GM18868 (cell line): ENCODE data around the gene CDCA8.
"Not testable (repeated sequence)": the region's sequence is repeated elsewhere in the genome, so short reads cannot be mapped to it uniquely, and the experiment has no call there.

Experiments
- ATAC-seq: cut with Tn5 transposase; IDR thresholded peaks from one replicate; pipeline ENCODE4 v1.9.1; 2021; ENCODE audit warnings: mild to moderate bottlenecking, moderate library complexity; ENCODE audit not compliant: unreplicated experiment

CDCA8 gene

DNA sequence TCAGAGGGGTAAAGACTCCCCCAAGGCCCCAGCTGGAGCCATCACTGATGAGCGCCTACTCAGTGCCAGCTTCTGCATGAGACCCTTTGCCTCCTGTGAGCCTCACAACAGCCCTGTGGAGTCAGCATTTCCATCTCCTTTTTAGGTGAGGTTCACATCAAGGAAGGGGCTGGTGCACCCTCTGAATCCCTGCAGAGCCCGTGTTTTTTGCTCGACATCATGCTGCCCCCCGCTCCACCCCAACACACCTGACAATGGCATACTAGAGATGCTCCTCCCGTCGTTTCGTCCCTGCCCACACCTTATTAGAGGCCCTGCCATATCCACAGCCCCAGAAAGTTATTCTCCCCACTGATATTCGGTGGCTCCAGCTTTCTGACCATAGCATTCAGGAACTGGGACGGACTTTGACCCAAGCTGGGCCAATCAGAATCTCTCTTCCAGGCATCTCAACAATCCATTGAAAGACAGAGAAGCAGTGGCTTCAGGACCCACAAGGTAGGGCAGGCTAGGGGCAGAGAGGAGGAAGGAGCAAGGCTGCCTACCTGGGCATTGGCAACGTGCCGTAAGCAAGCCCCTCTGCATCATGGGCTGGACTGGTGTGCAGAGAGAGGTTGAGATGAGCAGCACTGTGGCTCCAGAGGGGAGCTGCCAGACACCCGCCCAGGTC lies 39.9 kb downstream of the CDCA8 start:
- no peak for ATAC-seq

DNA sequence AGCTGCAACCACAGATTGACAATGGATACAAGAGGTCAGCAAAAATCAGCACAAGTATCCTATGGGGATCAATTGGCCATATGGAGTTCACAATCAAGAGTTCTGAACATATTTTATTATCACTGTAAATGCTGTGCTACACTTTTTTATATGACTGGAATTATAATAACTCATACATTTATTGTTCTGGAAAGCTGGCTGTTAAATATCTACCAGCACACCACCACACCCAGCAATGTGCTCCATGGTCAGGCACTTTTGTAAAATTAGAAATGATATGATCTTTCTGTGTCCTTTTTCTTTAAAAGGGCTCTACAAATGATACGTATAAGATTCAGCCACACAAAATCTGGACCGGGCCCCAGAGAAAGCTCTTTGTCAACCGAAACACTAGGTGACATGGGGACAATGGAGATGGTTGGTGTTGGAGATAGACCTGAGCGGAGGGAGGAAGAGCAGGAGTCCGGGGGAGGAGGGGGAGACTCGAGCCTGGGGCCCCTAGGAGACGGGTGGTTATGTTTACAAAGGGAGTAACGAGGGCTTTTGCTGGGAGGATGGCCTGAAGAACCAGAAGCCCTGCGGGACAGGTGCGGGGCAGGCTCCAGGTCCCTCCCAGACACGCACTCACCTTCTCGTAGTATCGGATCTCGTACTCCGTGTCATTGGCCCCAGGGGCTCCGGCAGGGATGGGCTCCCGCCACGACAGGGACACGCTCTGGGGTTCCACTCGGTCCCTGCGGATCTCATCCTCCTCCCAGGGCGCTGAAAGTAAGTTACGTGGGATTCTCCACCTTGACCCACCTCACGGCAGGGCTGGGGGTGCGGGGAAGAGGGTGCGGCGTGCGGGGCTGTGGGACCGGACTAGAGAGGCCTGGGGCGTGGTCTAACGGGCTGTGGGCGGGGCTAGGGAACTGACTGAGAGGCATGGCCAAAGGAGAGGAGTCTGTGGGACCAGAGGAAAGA lies 42.6 kb downstream of the CDCA8 start:
- no peak for ATAC-seq

DNA sequence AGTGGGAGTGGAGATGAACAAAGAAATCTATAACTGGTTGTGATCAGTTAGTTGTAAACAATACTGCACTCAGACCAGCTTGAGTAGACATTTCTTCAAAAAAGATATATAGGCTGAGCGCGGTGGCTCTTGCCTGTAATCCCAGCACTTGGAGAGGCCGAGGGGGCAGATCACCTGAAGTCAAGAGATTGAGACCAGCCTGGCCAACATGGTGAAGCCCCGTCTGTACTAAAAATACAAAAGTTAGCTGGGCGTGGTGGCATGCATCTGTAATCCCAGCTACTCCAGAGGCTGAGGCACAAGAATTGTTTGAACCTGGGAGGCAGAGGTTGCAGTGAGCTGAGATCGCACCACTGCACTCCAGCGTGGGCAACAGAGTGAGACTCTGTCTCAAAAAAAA lies 45.7 kb downstream of the CDCA8 start:
- ATAC-seq = not testable (repeated sequence)

DNA sequence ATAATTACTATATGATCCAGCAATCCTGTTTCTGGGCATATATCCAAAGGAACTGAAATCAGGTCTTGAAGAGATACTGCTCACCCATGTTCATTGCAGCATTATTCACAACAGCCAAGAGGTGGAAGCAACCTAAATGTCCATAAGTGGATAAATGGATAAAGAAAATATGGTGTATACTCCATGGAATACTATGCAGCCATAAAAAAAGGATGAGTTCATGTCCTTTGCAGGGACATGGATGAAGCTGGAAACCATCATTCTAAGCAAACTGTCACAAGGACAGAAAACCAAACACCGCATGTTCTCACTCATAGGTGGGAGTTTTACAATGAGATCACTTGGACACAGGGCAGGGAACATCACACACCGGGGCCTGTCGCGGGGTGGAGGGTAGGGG lies 46.3 kb downstream of the CDCA8 start:
- ATAC-seq = not testable (repeated sequence)

DNA sequence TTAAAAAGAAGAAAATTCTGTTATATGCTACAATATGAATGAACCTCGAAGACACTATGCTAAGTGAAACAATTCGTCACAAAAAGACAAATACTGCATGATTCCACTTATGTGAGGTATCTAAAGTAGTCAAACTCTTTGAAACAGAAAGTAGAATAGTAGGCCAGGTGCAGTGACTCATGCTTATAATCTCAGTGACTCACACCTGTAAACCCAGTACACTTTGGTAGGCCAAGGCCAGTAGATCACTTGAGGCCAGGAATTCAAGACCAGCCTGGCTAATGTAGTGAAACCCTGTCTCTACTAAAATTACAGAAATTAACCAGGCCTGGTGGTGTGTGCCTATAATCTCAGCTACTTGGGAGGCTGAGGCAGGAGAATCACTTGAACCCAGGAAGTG lies 46.9 kb downstream of the CDCA8 start:
- no peak for ATAC-seq

DNA sequence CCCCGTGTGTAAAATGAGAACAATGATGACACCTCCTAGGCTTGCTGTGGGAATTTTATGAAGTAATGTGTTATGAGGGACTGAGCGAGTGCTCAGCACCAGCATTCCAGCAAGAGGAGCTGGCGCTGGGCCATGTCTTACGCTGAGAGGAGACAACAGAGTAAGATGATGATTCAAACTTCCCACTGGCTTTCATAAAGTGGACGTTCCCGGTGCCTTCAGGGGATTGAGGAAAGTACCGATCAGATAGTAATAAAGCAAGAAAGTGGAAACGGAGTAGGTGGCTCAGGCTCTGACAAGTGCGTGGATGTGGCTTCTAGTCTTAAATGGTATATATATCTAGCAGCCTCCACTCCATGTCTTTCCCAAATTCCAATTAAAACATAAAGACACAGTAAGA lies 48.8 kb downstream of the CDCA8 start:
- ATAC-seq = no peak

DNA sequence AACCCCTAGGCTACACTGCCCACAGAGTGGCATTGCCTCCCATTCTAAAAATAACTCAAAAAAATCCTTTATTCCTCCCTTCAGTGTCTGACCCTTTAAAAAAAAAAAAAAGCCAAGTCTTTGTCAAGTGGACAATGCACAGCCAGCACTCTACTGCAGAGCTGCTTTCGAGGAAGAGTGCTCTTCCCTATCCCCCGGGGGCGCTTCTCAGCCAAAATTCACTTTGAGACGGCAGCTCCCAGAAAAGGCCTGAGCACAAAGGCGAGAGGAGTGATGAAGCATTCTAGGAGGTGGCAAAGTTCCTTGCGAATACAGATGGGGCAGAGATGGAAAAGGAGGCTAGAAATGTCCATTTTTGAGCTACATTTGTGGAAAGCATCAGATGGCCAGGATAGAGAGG lies 49.3 kb downstream of the CDCA8 start:
- no peak for ATAC-seq

DNA sequence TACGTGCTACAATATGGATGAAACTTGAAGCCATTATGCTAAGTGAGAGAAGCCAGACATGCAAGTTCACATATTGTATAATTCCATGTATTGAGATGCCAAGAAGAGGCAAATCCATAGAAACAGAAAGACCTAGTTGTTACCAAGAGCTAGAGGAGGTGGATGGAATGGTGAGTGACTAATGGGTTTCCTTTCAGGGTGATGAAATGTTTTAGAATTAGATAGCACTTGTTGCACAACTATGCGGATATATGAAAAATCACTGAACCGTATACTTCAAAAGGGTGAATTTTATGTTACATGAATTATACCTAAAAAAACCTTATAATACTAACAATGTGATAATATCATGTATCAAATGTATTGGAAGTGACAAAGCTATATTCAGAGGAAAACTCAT lies 54.5 kb downstream of the CDCA8 start:
- ATAC-seq = no peak

DNA sequence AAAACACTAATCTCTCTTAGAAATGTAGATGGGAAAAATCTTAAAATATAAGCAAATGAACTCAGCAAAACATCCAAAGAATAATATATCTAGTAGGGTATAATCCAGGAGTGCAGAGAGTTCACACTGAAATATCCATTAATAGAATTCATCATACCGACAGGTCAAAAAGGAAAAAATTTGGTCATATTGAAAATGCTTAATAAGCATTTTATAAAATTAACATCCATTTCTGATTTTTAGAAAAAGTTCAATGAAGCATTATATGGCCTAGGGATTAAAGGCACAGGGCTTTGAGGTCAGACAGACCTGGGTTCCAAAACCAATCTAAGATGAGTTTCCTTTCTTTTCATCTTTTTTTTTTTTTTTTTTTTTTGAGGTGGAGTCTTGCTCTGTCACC lies 56.2 kb downstream of the CDCA8 start:
- ATAC-seq = no peak

DNA sequence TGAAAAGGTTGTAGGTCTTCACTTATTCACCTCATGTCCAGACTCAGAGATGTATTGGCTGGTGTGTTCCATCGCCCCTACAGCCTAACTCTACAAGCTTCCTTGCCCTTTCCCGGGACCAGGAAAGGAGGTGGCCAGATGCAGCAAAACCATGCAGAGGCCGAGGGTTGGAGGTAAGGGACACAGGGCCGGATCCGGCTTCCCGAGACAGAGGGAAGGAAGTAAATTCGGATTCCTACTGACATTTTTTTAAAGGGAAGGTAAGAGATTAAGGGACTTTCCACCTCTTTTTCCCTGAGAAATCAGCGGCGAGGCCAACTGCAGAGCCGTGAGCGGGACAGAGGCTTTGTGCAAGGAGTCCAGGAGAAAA lies 59.9 kb downstream of the CDCA8 start:
- no peak for ATAC-seq

DNA sequence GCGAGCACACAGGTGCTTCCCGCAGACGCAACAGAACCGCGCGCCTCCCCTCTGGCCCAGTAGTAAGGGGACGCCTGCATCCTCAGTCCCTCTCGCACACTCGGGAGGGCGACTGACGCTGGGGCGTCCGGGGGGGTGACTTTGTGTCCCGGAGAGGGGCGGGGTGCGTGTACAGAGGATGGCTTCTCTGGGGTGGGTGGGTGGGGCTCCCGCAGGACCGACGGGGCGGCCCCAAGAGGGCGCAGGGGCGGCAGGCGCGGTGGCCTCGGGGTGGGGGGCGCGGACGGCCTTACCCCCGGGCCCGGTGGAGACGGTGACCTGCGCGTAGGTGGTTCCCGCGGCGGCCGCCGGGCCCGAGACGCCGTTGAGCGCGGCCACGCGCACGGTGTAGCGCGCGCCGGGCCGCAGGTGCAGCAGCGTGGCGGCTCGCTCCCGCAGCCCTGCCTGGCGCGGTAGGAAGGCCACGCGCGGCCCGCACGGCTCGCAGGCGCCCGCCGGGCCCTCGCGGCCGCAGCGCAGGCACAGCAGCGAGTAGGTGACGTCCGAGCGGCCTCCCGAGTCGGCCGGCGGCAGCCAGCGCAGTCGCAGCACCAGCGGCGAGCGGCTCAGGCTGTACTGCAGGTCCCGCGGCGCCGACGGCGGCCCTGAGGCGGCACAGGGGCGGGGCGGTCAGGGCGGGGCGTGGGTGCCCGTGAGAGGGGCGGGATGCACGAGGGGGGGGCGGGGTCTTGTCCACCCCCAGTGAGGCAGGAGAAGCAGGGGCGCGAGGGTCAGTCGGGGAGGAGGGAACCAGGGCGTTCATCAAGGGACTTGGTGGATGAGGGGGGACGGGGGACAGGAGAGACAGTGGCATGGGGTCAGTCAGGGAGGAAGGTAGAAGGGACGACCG lies 60.5 kb downstream of the CDCA8 start:
- no peak for ATAC-seq

DNA sequence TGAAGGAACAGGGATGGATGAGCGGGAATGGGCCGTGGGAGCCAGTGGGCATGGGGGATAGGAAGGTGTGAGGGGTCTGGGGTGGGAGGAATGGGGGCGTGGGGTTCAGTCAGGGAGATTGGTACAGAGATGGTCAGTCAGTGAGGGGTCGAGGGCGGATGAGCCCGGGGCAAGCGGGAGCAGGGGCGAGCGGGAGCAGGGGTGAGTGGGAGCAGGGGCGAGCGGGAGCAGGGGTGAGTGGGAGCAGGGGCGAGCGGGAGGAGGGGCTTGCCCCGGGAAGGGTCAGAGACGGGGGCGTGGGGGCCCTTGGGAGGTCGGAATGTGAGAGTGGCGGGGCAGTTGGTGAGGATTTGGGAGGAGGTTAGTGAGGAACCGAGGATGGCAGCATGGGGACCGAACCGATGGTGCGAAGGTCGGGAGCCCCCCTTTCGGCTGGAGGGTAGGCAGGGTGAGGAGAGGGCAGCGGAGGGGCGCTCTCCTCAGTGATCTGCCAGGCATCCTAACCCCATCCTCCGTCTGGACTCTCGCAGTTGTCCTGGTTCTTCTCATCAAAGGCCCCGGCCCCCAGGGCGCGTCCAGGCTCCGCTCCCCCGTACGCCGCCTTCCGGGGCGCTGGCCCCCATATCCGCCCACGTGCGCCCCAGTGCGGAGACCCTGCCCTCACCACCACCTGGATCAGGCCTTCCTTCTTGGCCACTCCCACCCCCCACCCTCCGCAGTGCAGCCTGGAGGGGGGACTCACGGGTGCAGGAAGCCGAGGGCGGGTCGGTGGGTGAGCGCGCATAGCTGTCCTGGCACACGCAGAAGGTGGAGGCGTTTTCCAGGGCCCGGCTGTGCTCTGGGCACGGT lies 61.4 kb downstream of the CDCA8 start:
- ATAC-seq = no peak

DNA sequence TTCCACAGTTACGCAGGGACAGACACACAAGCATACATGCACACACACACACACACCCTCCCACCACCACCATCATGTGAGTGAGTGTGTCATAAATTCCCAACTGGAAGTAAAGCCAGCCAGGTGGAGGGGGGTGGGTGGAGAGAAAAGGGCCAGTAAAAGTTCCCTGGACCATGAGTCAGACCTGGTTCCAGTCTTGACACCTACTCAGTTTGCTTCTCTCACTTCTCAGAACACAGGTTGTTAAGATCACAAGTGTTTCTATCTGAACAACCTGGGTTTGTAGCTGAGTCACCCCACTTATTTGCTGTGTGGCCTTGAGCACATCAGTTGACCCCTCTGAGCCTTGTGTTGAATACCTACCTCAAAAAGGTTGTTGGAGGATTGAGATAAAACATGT lies 63.0 kb downstream of the CDCA8 start:
- no peak for ATAC-seq

DNA sequence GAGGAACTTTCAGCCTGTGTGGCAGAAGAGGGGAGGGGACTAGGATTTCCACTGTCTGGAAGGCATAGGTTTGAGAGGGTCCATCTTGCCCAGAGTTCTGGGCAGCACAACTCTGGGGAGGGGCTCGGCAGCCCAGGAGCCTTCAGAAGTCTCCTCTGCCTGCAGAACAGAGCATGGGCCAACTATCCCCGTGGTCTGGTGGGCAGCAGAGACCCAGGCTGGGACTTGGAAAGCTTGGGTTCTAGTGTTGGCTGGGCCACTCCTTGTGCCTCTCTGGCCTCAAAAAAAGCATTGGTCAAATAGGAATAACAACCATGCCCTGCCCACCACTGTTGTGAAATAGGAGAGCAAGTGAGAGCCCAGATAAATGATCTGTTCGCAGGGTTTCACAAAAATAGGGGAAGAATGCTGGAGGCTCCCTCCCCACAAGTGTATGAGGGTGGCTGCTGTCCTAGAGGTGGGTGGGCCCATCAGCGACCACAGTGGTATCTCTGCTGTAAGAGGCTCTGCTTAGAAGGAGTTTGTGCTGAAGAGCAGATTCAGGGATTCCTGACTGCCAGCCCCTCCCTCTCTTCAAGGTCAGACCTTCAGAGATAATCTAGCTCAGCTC lies 63.7 kb downstream of the CDCA8 start:
- no peak for ATAC-seq
